ENCODE results near the gene AGPAT4.
A peak's percentile ranks its signal among the peaks of the same experiment; 100 is the strongest.

Gene AGPAT4

GRCh38 chr6:161215876-161216615 lies 57.8 kb downstream of the AGPAT4 start:
- Histone ChIP-seq H3K4me3 (no peak overlapping the region), H3K27ac (peak overlapping the region in 5 of 21 experiments; percentile 3 to 70 (median 35))

GRCh38 chr6:161215193-161215592 lies 58.7 kb downstream of the AGPAT4 start:
- Histone ChIP-seq H3K4me3 (no peak overlapping the region), H3K27ac (peak overlapping the region in 4 of 21 experiments; percentile 21 to 70 (median 28))

GRCh38 chr6:161214722-161215121 lies 59.1 kb downstream of the AGPAT4 start:
- H3K27ac ChIP-seq: peak overlapping the region in 4 of 21 experiments; percentile 21 to 36 (median 32)
- no peak overlapping the region for H3K4me3 ChIP-seq

GRCh38 chr6:161212902-161213301 lies 61.0 kb downstream of the AGPAT4 start:
- no peak overlapping the region for H3K4me3 ChIP-seq
- H3K27ac ChIP-seq: no peak overlapping the region

GRCh38 chr6:161211380-161212035 lies 62.4 kb downstream of the AGPAT4 start:
- H3K27ac ChIP-seq: no peak overlapping the region

GRCh38 chr6:161210857-161211256 lies 63.0 kb downstream of the AGPAT4 start:
- Histone ChIP-seq H3K4me3 (no peak overlapping the region), H3K27ac (no peak overlapping the region)

More at GRCh38 chr6:161211380-161212035, 62.4 kb downstream of the AGPAT4 start:
- H3K4me3 ChIP-seq: no peak overlapping the region

- Histone ChIP-seq H3K4me3 (no peak overlapping the region), H3K27ac (no peak overlapping the region)
These were observed 66.7 kb downstream of the AGPAT4 start for GRCh38 chr6:161207200-161207599.

GRCh38 chr6:161204866-161205557 lies 68.8 kb downstream of the AGPAT4 start:
- Histone ChIP-seq H3K4me3 (no peak overlapping the region), H3K27ac (peak overlapping the region in 1 of 21 experiments; percentile 37)

- Histone ChIP-seq H3K4me3 (no peak overlapping the region), H3K27ac (no peak overlapping the region)
These were observed 73.1 kb downstream of the AGPAT4 start for GRCh38 chr6:161200610-161201370.

- H3K4me3 ChIP-seq: no peak overlapping the region
- no peak overlapping the region for H3K27ac ChIP-seq
These were observed 74.0 kb downstream of the AGPAT4 start for GRCh38 chr6:161199850-161200249.

GRCh38 chr6:161198783-161199460 lies 74.9 kb downstream of the AGPAT4 start:
- H3K4me3 ChIP-seq: no peak overlapping the region
- H3K27ac ChIP-seq: no peak overlapping the region

GRCh38 chr6:161198176-161198575 lies 75.7 kb downstream of the AGPAT4 start:
- Histone ChIP-seq H3K27ac (no peak overlapping the region), H3K4me3 (no peak overlapping the region)

- Histone ChIP-seq H3K27ac (no peak overlapping the region), H3K4me3 (no peak overlapping the region)
These were observed 78.5 kb downstream of the AGPAT4 start for GRCh38 chr6:161195386-161195785.

GRCh38 chr6:161194374-161194773 lies 79.5 kb downstream of the AGPAT4 start:
- Histone ChIP-seq H3K4me3 (no peak overlapping the region), H3K27ac (no peak overlapping the region)

GRCh38 chr6:161192636-161193411 lies 81.0 kb downstream of the AGPAT4 start:
- no peak overlapping the region for H3K4me3 ChIP-seq
- no peak overlapping the region for H3K27ac ChIP-seq

- H3K4me3 ChIP-seq: no peak overlapping the region
- no peak overlapping the region for H3K27ac ChIP-seq
These were observed 82.2 kb downstream of the AGPAT4 start for GRCh38 chr6:161191671-161192070.

GRCh38 chr6:161191007-161191406 lies 82.9 kb downstream of the AGPAT4 start:
- Histone ChIP-seq H3K4me3 (no peak overlapping the region), H3K27ac (no peak overlapping the region)

GRCh38 chr6:161189891-161190290 lies 84.0 kb downstream of the AGPAT4 start:
- Histone ChIP-seq H3K4me3 (no peak overlapping the region), H3K27ac (no peak overlapping the region)

All from skin epidermis (tissue), 12 donors.